ENCODE data around the gene SPATA33.

Gene SPATA33

DNA sequence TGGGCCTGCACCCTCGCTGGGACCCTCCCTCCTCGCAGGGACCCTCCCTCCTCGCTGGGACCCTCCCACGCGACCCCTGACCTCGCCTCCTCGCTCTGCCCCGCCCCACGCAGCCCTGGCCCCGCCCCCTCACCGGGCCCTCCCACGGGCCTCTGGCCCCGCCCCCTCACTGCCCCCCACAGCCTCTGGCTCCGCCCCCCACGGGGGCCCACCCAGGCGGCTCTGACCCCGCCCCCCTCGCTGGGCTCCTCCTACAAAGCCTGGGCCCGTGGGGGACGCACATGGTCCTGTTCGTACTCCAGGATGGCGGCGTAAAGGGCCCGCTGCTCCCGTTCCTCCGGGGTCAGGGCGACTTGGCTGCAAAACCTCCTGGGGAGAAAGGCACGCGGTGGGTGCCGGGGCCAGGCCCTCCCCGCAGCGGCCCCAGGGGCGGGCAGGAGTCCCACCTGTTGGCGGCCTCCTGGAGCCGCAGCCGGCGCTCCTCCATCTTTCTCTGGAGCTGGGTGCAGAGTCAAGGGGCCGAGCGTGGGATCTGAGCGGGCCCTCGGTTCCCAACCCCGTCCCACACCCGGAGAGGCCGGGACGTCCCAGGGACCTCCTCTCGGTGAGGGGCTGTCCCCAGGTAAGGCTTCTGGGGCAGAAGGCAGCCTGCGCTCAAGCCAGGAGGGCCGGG is 54.1 kb downstream of the SPATA33 start:
- DNase-seq = peak; percentile 84

DNA sequence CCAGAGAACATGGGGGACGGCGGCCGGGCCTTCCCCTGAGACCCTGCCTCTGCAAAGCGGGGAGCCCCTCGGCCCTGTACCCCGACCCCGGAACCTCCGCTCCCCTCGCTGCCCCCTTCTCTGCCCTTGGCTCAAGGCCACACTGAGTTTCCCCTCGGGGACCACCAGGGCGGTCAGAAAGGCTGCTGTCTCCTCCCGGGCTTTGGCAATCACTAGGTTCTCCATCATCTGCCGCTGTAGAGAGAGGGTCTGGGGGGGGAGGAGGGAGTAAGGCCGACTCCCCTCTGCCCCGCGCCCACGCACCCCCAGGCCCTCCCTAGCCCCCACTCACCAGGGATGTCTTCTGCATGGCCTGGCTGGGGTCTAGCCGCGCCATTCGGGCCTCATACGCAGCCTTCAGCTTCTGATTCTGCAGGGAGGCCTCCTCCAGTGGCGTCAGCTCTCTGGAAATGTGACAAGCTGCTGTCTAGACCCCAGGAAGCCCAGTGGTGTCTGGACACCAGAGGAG is 54.7 kb downstream of the SPATA33 start:
- no peak for DNase-seq

DNA sequence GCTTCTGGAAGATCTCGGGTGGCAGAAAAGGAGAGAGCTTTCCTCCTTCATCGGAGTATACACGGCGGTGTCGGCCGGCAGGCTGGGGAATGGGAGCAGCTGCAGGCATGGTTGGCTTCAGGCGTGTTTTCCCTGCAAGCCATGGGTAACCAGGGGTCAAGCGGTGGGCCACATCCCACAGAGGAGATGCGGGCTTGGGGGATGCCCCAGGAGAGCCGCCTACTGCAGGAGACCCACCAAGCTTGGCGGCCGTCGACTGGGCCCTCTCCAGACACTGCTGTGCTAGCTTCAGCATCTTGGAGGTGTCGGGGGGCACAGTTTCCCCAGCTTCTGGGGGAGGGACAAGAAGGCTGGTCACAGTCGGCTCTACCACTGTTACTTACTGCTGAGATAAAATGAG is 58.9 kb downstream of the SPATA33 start:
- no peak for DNase-seq

DNA sequence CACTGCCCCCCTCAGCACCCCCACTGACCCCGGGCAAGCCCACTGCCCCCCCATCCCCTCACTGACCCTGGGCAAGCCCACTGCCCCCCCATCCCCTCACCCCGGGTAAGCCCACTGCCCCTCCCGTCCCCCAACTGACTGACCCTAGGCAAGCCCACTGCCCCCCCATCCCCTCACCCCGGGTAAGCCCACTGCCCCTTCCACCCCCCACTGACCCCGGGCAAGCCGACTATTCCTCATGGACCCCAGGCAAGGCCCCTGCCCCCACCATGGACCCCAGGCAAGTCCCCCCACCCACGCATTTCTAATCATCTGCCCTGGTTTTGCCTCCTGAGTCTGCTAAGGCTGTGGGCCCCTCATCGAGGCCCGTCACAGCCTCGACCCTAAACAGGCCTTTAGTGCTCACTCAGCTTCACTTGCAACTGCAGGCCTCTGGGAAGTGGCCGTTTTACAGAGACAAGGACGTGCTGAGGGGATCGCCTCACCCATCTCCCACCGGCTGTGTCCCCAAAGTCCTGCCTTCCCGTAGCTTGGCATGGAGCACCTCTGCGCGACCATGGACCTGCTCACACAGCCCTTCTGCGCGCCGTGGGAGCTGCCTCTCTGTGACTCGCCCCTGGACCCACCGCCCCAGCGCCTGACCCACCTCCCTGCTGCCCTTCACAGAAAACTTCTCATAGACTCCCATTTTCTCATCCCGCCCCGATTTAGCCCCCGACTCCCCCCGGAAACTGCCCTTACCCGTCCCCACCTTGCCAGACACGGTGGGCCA is 59.5 kb downstream of the SPATA33 start:
- no peak for DNase-seq

DNA sequence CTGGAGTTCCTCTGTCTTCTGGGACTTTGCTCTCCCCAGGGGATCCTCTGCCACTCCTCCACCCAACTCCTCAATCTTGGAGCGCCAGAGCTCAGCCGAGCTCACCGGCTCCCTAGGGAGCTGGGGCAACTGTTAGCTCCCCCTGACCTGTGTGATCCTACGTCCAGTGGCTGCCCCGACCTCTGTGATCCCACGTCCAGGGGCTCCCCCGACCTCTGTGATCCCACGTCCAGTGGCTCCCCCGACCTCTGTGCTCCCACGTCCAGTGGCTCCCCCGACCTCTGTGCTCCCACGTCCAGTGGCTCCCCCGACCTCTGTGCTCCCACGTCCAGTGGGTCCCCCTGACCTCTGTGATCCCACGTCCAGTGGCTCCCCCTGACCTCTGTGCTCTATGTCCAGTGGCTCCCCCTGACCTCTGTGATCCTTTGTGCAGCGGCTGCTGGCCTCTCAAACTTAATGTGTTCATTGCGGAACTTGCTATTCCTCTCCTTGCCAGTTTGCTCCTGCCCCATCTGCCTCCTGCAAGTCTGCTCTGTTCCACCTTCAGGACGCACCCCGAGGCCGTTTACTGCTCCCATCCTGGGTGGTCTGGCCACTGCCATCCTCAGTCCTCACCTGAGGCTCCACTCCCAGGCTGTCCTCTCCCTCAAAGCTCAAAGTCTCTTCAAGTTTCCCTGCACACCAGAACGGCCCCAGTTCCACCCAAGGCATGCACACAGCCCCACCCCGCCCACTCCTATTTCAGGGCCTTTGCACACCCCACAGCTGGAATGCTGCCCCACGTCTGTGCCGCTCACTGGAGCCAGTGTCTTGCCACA is 60.3 kb downstream of the SPATA33 start:
- DNase-seq = no peak
